Neutrophil (primary cell): ENCODE measurements around the gene ECSCR.

Experiments used
- H3K27ac ChIP-seq: fragments of 200-600 bp; sonication (generic); 2 replicates; pipeline ENCODE4 v1.5.1; 2016; ENCODE audit warnings: mild to moderate bottlenecking, moderate library complexity
- H3K27me3 ChIP-seq: fragments of 200-600 bp; sonication (generic); 2 replicates; pipeline ENCODE4 v1.6.0; 2016; ENCODE audit warnings: mild to moderate bottlenecking
- H3K36me3 ChIP-seq: fragments of 200-600 bp; sonication (generic); 2 replicates; pipeline ENCODE4 v1.5.1; 2017
- H3K4me1 ChIP-seq, 2 experiments: fragments of 200-600 bp in 1 of 2; sonication (generic) in 1 of 2; 1 replicate in 1 of 2; 2 replicates in 1 of 2; pipeline versions ENCODE4 v1.5.1 to v1.6.1; 2013 to 2016; ENCODE audit warnings: low read depth in 1 of 2, low read length in 1 of 2, mild to moderate bottlenecking in 1 of 2, moderate library complexity in 1 of 2; ENCODE audit not compliant: control insufficient read depth in 1 of 2, insufficient read depth in 1 of 2
- H3K4me3 ChIP-seq, 2 experiments: fragments of 200-600 bp in 1 of 2; sonication (generic) in 1 of 2; 1 replicate in 1 of 2; 2 replicates in 1 of 2; pipeline ENCODE4 v1.5.1; 2013 to 2016; ENCODE audit warnings: low read depth in 1 of 2, low read length in 1 of 2, mild to moderate bottlenecking in 1 of 2, moderate library complexity in 1 of 2
- H3K9me3 ChIP-seq: fragments of 200-600 bp; sonication (generic); 2 replicates; pipeline ENCODE4 v1.5.1; 2016
- CTCF ChIP-seq: fragments of 200-600 bp; sonication (generic); IDR thresholded peaks from 2 replicates; pipeline ENCODE4 v1.5.1; 2016; ENCODE audit warnings: antibody characterized with exemption

Gene ECSCR

GRCh38 chr5:139468421-139468931 is 5.9 kb upstream of the ECSCR start:
- peak overlapping the region; percentile 63 for H3K27ac ChIP-seq
- H3K9me3 ChIP-seq = no peaks in the 10 kb centered on the region
- H3K27me3 ChIP-seq = no peaks in the 10 kb centered on the region
- H3K4me3 ChIP-seq = no peak overlapping the region
- H3K4me1 ChIP-seq = peaks cover 50 to 53% of the 10 kb centered on the region in 2 experiments
- TF ChIP-seq CTCF = no peak
- no peaks in the 10 kb centered on the region for H3K36me3 ChIP-seq

- Histone ChIP-seq H3K27ac (no peak overlapping the region), H3K36me3 (no peaks in the 10 kb centered on the region), H3K4me3 (no peak overlapping the region), H3K4me1 (no peaks in the 10 kb centered on the region), H3K9me3 (no peaks in the 10 kb centered on the region), H3K27me3 (no peaks in the 10 kb centered on the region)
- TF ChIP-seq CTCF = no peak
These were observed 845 bp downstream of the ECSCR start for GRCh38 chr5:139461698-139462097.

GRCh38 chr5:139461176-139461575 is 1.4 kb downstream of the ECSCR start:
- Histone ChIP-seq H3K27me3 (no peaks in the 10 kb centered on the region), H3K36me3 (no peaks in the 10 kb centered on the region), H3K27ac (no peak overlapping the region), H3K4me3 (no peak overlapping the region), H3K9me3 (no peaks in the 10 kb centered on the region), H3K4me1 (no peaks in the 10 kb centered on the region)
- no peak for TF ChIP-seq CTCF

GRCh38 chr5:139460455-139460854 is 2.1 kb downstream of the ECSCR start:
- no peaks in the 10 kb centered on the region for H3K9me3 ChIP-seq
- no peaks in the 10 kb centered on the region for H3K36me3 ChIP-seq
- H3K27ac ChIP-seq = no peak overlapping the region
- no peak overlapping the region for H3K4me3 ChIP-seq
- no peaks in the 10 kb centered on the region for H3K27me3 ChIP-seq
- no peaks in the 10 kb centered on the region for H3K4me1 ChIP-seq
- no peak for TF ChIP-seq CTCF

- Histone ChIP-seq H3K36me3 (no peaks in the 10 kb centered on the region), H3K4me3 (no peak overlapping the region), H3K9me3 (no peaks in the 10 kb centered on the region), H3K27me3 (no peaks in the 10 kb centered on the region), H3K27ac (no peak overlapping the region), H3K4me1 (no peaks in the 10 kb centered on the region)
- TF ChIP-seq CTCF = no peak
These were observed 3.0 kb downstream of the ECSCR start for GRCh38 chr5:139459451-139459934.
